HCT116 (cell line): Measurements from ENCODE around the gene COG8. TPM values are rescaled to one million over a fixed set of nuclear protein-coding genes. Genes with fewer than 3 reads are reported as not detected.

Experiments used
- ATAC-seq: fragments of 200-7000 bp; cut with Tn5 transposase; 2 replicates; pipeline ENCODE4 v1.9.1; 2020; ENCODE audit warnings: mild to moderate bottlenecking, moderate library complexity
- BruUV-seq: library from RNA; stranded (reverse); fragments of 400-500 nt; replicated peaks from 2 replicates; lab custom pipeline; 2021; lab: Mats Ljungman, UMichigan
- CTCF ChIA-PET: fragments of 300-600 bp; sonication (Branson Sonifier 250); formaldehyde crosslinking; loops from one replicate; lab custom pipeline; 2021; ENCODE audit warnings: antibody characterized with exemption; lab: Charles Lee
- POLR2A ChIA-PET: fragments of 300-600, 350-600 bp; sonication (Branson Sonifier 250); formaldehyde crosslinking; loops from one replicate; lab custom pipeline; 2021; ENCODE audit warnings: antibody characterized with exemption; lab: Charles Lee
- RAD21 ChIA-PET, 2 experiments: fragments of 300-600 bp; sonication (Branson Sonifier 250); formaldehyde crosslinking; loops; one replicate each; lab custom pipeline; 2023; ENCODE audit warnings: low total read pairs in 2 of 2; ENCODE audit not compliant: uncharacterized antibody in 2 of 2, unreplicated experiment in 2 of 2, low non-redundant PET in 1 of 2; lab: Charles Lee
- DNase-seq: peaks from one replicate; pipeline ENCODE4 v3.0.0-alpha.2; 2010; ENCODE audit warnings: low read depth, low spot score
- H2AFZ ChIP-seq: fragments of 200-600 bp; shearing (Covaris generic), sonication (generic); 2 replicates; pipeline ENCODE4 v1.6.1; 2017; ENCODE audit warnings: low read depth, mixed run types, mixed read lengths, antibody characterized with exemption, low read length; ENCODE audit not compliant: poor library complexity, severe bottlenecking
- H3K27ac ChIP-seq: 2 replicates; pipeline ENCODE4 v1.5.1; 2012; ENCODE audit warnings: low read depth, low read length
- H3K27me3 ChIP-seq: fragments of 200-600 bp; sonication (generic); 2 replicates; pipeline ENCODE4 v1.6.1; 2016; ENCODE audit warnings: mixed run types, low read length, mixed read lengths; ENCODE audit not compliant: insufficient read depth
- H3K36me3 ChIP-seq, 2 experiments: fragments of 200-500 bp in 1 of 2; fragments of 200-600 bp in 1 of 2; sonication (Bioruptor generic) in 1 of 2; sonication (generic) in 1 of 2; 2 replicates each; pipeline versions ENCODE4 v1.5.1 to v1.6.1; 2014 to 2016; ENCODE audit warnings: low read length in 2 of 2, inconsistent platforms in 1 of 2, mixed read lengths in 1 of 2, mixed run types in 1 of 2; ENCODE audit not compliant: insufficient read depth in 2 of 2, control insufficient read depth in 1 of 2
- H3K4me1 ChIP-seq, 2 experiments: fragments of 200-600 bp in 1 of 2; sonication (generic) in 1 of 2; 2 replicates each; pipeline versions ENCODE4 v1.5.1 to v1.6.1; 2012 to 2017; ENCODE audit warnings: low read length in 2 of 2, inconsistent platforms in 1 of 2, mild to moderate bottlenecking in 1 of 2, mixed read lengths in 1 of 2, mixed run types in 1 of 2, moderate library complexity in 1 of 2; ENCODE audit not compliant: insufficient read depth in 2 of 2, control insufficient read depth in 1 of 2
- H3K4me2 ChIP-seq: fragments of 200-600 bp; sonication (generic); 2 replicates; pipeline ENCODE4 v1.6.1; 2017; ENCODE audit warnings: mixed run types, low read length, mixed read lengths
- H3K4me3 ChIP-seq, 2 experiments: fragments of 200-600 bp in 1 of 2; sonication (generic) in 1 of 2; replicated peaks in 1 of 2; 2 replicates each; pipeline ENCODE4 v1.5.1; 2011 to 2016; ENCODE audit warnings: low read length in 2 of 2, control low read depth in 1 of 2, low read depth in 1 of 2, mild to moderate bottlenecking in 1 of 2, mixed read lengths in 1 of 2, mixed run types in 1 of 2
- H3K79me2 ChIP-seq: fragments of 200-600 bp; sonication (generic); 2 replicates; pipeline ENCODE4 v1.6.1; 2017; ENCODE audit warnings: mild to moderate bottlenecking, mixed run types, low read length, moderate library complexity, mixed read lengths; ENCODE audit not compliant: insufficient read depth
- H3K9ac ChIP-seq: fragments of 200-600 bp; sonication (generic); 2 replicates; pipeline ENCODE4 v1.6.1; 2016; ENCODE audit warnings: low read length, mixed read lengths
- H3K9me2 ChIP-seq: fragments of 200-600 bp; sonication (generic), shearing (Covaris generic); 2 replicates; pipeline ENCODE4 v1.6.1; 2017; ENCODE audit warnings: mixed run types, mild to moderate bottlenecking, moderate library complexity; ENCODE audit not compliant: insufficient read depth
- H3K9me3 ChIP-seq, 2 experiments: fragments of 200-500 bp in 1 of 2; fragments of 200-600 bp in 1 of 2; sonication (Bioruptor generic) in 1 of 2; sonication (generic) in 1 of 2; 2 replicates each; pipeline ENCODE4 v1.6.1; 2014 to 2017; ENCODE audit warnings: low read length in 2 of 2, mixed read lengths in 2 of 2, inconsistent platforms in 1 of 2, low read depth in 1 of 2, mild to moderate bottlenecking in 1 of 2, mixed run types in 1 of 2, moderate library complexity in 1 of 2; ENCODE audit not compliant: control insufficient read depth in 1 of 2, insufficient read depth in 1 of 2
- H4K20me1 ChIP-seq: fragments of 200-600 bp; sonication (generic), shearing (Covaris generic); 2 replicates; pipeline ENCODE4 v1.6.1; 2017; ENCODE audit warnings: mixed run types, mild to moderate bottlenecking, moderate library complexity; ENCODE audit not compliant: insufficient read depth
- CBX3 ChIP-seq: IDR thresholded peaks from 2 replicates; pipeline ENCODE4 v1.6.1; 2012; ENCODE audit warnings: low read depth
- CEBPB ChIP-seq: IDR thresholded peaks from 2 replicates; pipeline ENCODE4 v1.6.1; 2012; ENCODE audit warnings: low read depth
- EGR1 ChIP-seq: IDR thresholded peaks from 2 replicates; pipeline ENCODE4 v1.6.1; 2012; ENCODE audit warnings: low read depth
- EZH2 ChIP-seq: fragments of 200-600 bp; sonication (generic); IDR thresholded peaks from 2 replicates; pipeline ENCODE4 v1.6.1; 2017; ENCODE audit warnings: antibody characterized with exemption, mixed run types
- FOSL1 ChIP-seq: IDR thresholded peaks from 2 replicates; pipeline ENCODE4 v1.6.1; 2012; ENCODE audit warnings: low read depth
- MAX ChIP-seq: IDR thresholded peaks from 2 replicates; pipeline ENCODE4 v1.6.1; 2012
- POLR2A ChIP-seq: IDR thresholded peaks from 2 replicates; pipeline ENCODE4 v1.7.0; 2011; ENCODE audit warnings: borderline replicate concordance; ENCODE audit not compliant: insufficient read depth, insufficient read length; ENCODE audit errors: extremely low read depth
- POLR2AphosphoS5 ChIP-seq: IDR thresholded peaks from 2 replicates; pipeline ENCODE4 v1.6.1; 2011; ENCODE audit warnings: mild to moderate bottlenecking, low read depth, low read length, moderate library complexity
- REST ChIP-seq: IDR thresholded peaks from 2 replicates; pipeline ENCODE4 v1.6.1; 2012; ENCODE audit warnings: low read depth
- SRF ChIP-seq: IDR thresholded peaks from 2 replicates; pipeline ENCODE4 v1.6.1; 2012; ENCODE audit warnings: low read depth
- YY1 ChIP-seq: IDR thresholded peaks from 2 replicates; pipeline ENCODE4 v1.6.1; 2011; ENCODE audit warnings: low read length, low read depth, moderate library complexity, mild to moderate bottlenecking; ENCODE audit not compliant: insufficient replicate concordance; ENCODE audit errors: extremely low read depth
- ZBTB33 ChIP-seq: IDR thresholded peaks from 2 replicates; pipeline ENCODE4 v1.6.1; 2011; ENCODE audit warnings: mild to moderate bottlenecking, low read length, moderate library complexity; ENCODE audit not compliant: insufficient replicate concordance; ENCODE audit errors: extremely low read depth
- ZFX ChIP-seq: fragments of 450-650 bp; IDR thresholded peaks from 2 replicates; pipeline ENCODE4 v1.6.1; 2017
- intact Hi-C: fragments of 100-400 bp; cut with micrococcal nuclease; formaldehyde crosslinking; loops from 2 replicates; pipeline ENCODE4 v1.10.0; 2022
- total RNA-seq: library from RNA; stranded (reverse); gene quantifications from one replicate; pipeline ENCODE4 v1.2.1, GENCODE V29; 2021; ENCODE audit not compliant: unreplicated experiment

The COG8 gene
- total RNA-seq, 1 experiment from 2014 or later: 50.3 TPM

- TF ChIP-seq ZBTB33 (peak; percentile 60), EGR1 (peak; percentile 39; the same call in 1 of the 2 replicates)
- TF ChIP-seq, all 23 proteins: peak for 12
Observed at GRCh38 chr16:69330286-69331109, 8.9 kb downstream of the COG8 start, which contains the start of gene PDF (continued).

- Histone ChIP-seq H3K9ac (peak overlapping the region; percentile 88), H2AFZ (no peak overlapping the region), H3K4me2 (peak overlapping the region; percentile 97), H3K79me2 (peaks cover 84% of the 10 kb centered on the region), H3K4me3 (peak overlapping the region; percentile 87 to 88), H3K9me2 (no peaks in the 10 kb centered on the region), H4K20me1 (peaks cover 20% of the 10 kb centered on the region; the same call in 1 of the 2 replicates), H3K9me3 (no peaks in the 10 kb centered on the region), H3K4me1 (peaks cover 18 to 33% of the 10 kb centered on the region in 2 experiments), H3K27me3 (no peaks in the 10 kb centered on the region), H3K27ac (peak overlapping the region; percentile 87), H3K36me3 (peaks cover 33 to 63% of the 10 kb centered on the region in 2 experiments)
- no TSS peak for BruUV-seq
- ATAC-seq (peak; percentile 41), DNase-seq (no peak)
- POLR2A ChIA-PET: interaction anchor here (1.0 kb wide), 1 partner anchor 11 kb away, joined by 3 read pairs; no protein-coding TSS in a partner anchor
- RAD21 ChIA-PET: no interaction called here
- intact Hi-C loops: no loop called here
- CTCF ChIA-PET: interaction anchor here (0.9 kb wide), 1 partner anchor 44 kb away, joined by 3 read pairs; no protein-coding TSS in a partner anchor
- TF ChIP-seq YY1 (no peak), ZFX (no peak; the same call in 1 of the 2 replicates), MAX (no peak), POLR2AphosphoS5 (no peak), EGR1 (no peak), CBX3 (no peak), EZH2 (no peak), POLR2A (no peak), ZBTB33 (no peak), FOSL1 (no peak), SRF (no peak), CEBPB (no peak), REST (no peak)
Observed at GRCh38 chr16:69329369-69330285, 9.7 kb downstream of the COG8 start.
